WTC11 (cell line): ENCODE results near the gene NCF4. TPM values are rescaled to one million over a fixed set of nuclear protein-coding genes. Genes with fewer than 3 reads are reported as not detected.

Experiments used
- ATAC-seq: fragments of 200-7000 bp; cut with Tn5 transposase; 2 replicates; pipeline ENCODE4 v1.10.0; 2021; ENCODE audit warnings: mild to moderate bottlenecking, moderate library complexity
- CTCF ChIA-PET: fragments of 300-600 bp; sonication (Branson Sonifier 250); formaldehyde crosslinking; loops from one replicate; lab custom pipeline; 2021; ENCODE audit warnings: antibody characterized with exemption; lab: Charles Lee
- POLR2A ChIA-PET: fragments of 350-600 bp; sonication (Branson Sonifier 250); formaldehyde crosslinking; loops from one replicate; lab custom pipeline; 2021; ENCODE audit warnings: antibody characterized with exemption; lab: Charles Lee
- DNase-seq: peaks from one replicate; pipeline ENCODE4 v3.0.0; 2021; ENCODE audit warnings: low spot score
- H3K27ac Mint-ChIP-seq: 2 replicates; pipeline ENCODE4 v1.8.0; 2021; ENCODE audit warnings: mixed read lengths
- H3K27me3 Mint-ChIP-seq: 2 replicates; pipeline ENCODE4 v1.8.0; 2021; ENCODE audit warnings: low read depth, mild to moderate bottlenecking, moderate library complexity, mixed read lengths
- H3K36me3 Mint-ChIP-seq: 2 replicates; pipeline ENCODE4 v1.8.0; 2021; ENCODE audit warnings: mixed read lengths
- H3K4me1 Mint-ChIP-seq: 2 replicates; pipeline ENCODE4 v1.8.0; 2022; ENCODE audit warnings: mixed read lengths
- H3K4me3 Mint-ChIP-seq: 2 replicates; pipeline ENCODE4 v1.8.0; 2021; ENCODE audit warnings: mild to moderate bottlenecking, moderate library complexity, mixed read lengths
- H3K9me3 Mint-ChIP-seq: 2 replicates; pipeline ENCODE4 v1.8.0; 2021; ENCODE audit warnings: mixed read lengths
- ESRRA ChIP-seq: sonication (generic); formaldehyde crosslinking; IDR thresholded peaks from 2 replicates; pipeline ENCODE4 v1.8.1; 2022; ENCODE audit warnings: mild to moderate bottlenecking, missing genetic modification reagents, borderline replicate concordance
- FOXJ3 ChIP-seq: sonication (generic); formaldehyde crosslinking; IDR thresholded peaks from 2 replicates; pipeline ENCODE4 v1.9.0; 2021; ENCODE audit warnings: missing genetic modification reagents, mild to moderate bottlenecking, borderline replicate concordance
- FOXK1 ChIP-seq: sonication (generic); formaldehyde crosslinking; IDR thresholded peaks from 2 replicates; pipeline ENCODE4 v1.8.0; 2022; ENCODE audit warnings: mild to moderate bottlenecking, moderate library complexity, missing genetic modification reagents
- HMGA2 ChIP-seq: fragments of 250-450 bp; sonication (Bioruptor Pico); IDR thresholded peaks from 2 replicates; pipeline ENCODE4 v1.4.0; 2021; ENCODE audit warnings: mild to moderate bottlenecking, moderate library complexity
- NR1H2 ChIP-seq: sonication (generic); formaldehyde crosslinking; IDR thresholded peaks from 2 replicates; pipeline ENCODE4 v1.9.0; 2021; ENCODE audit warnings: mild to moderate bottlenecking, moderate library complexity, missing genetic modification reagents
- PRRX2 ChIP-seq: fragments of 250-450 bp; sonication (Bioruptor Pico); IDR thresholded peaks from 2 replicates; pipeline ENCODE4 v1.8.0; 2021; ENCODE audit warnings: mild to moderate bottlenecking
- TCF7 ChIP-seq: sonication (generic); formaldehyde crosslinking; IDR thresholded peaks from 2 replicates; pipeline ENCODE4 v1.8.0; 2022; ENCODE audit warnings: mild to moderate bottlenecking, low read depth, missing genetic modification reagents, moderate library complexity
- TEAD4 ChIP-seq: sonication (generic); formaldehyde crosslinking; IDR thresholded peaks from 2 replicates; pipeline ENCODE4 v1.8.0; 2022; ENCODE audit warnings: mild to moderate bottlenecking, missing genetic modification reagents
- ZBTB21 ChIP-seq: sonication (generic); formaldehyde crosslinking; IDR thresholded peaks from 2 replicates; pipeline ENCODE4 v1.8.1; 2023; ENCODE audit warnings: mild to moderate bottlenecking, missing genetic modification reagents, borderline replicate concordance
- ZNF317 ChIP-seq: sonication (generic); formaldehyde crosslinking; IDR thresholded peaks from 2 replicates; pipeline ENCODE4 v1.8.1; 2023; ENCODE audit warnings: low read depth, mild to moderate bottlenecking, moderate library complexity, missing genetic modification reagents, borderline replicate concordance
- total RNA-seq: library from RNA; stranded (reverse); gene quantifications from 3 replicates; pipeline ENCODE4 v1.2.3, GENCODE V29; 2021
- TF ChIP-seq, protein P1 (sequence below): sonication (generic); formaldehyde crosslinking; IDR thresholded peaks from 2 replicates; pipeline ENCODE4 v1.8.1; 2022; ENCODE audit warnings: low read depth, missing genetic modification reagents, borderline replicate concordance
- TF ChIP-seq, protein P2 (sequence below): fragments of 250-450 bp; sonication (Bioruptor Pico); IDR thresholded peaks from 2 replicates; pipeline ENCODE4 v1.9.0; 2021; ENCODE audit warnings: mild to moderate bottlenecking
- TF ChIP-seq, protein P3 (sequence below): sonication (generic); formaldehyde crosslinking; IDR thresholded peaks from 2 replicates; pipeline ENCODE4 v1.8.0; 2022; ENCODE audit warnings: mild to moderate bottlenecking, missing genetic modification reagents
- TF ChIP-seq, protein P4 (sequence below): sonication (generic); formaldehyde crosslinking; IDR thresholded peaks from 2 replicates; pipeline ENCODE4 v1.8.0; 2022; ENCODE audit warnings: mild to moderate bottlenecking, missing genetic modification reagents
- TF ChIP-seq, protein P5 (sequence below): fragments of 250-450 bp; sonication (Bioruptor Pico); IDR thresholded peaks from 2 replicates; pipeline ENCODE4 v2.1.2; 2022; ENCODE audit warnings: mild to moderate bottlenecking, moderate library complexity
- TF ChIP-seq, protein P6 (sequence below): sonication (generic); formaldehyde crosslinking; IDR thresholded peaks from 2 replicates; pipeline ENCODE4 v1.8.1; 2022; ENCODE audit warnings: low read depth, mild to moderate bottlenecking, moderate library complexity, missing genetic modification reagents, borderline replicate concordance
- TF ChIP-seq, protein P7 (sequence below): sonication (generic); formaldehyde crosslinking; IDR thresholded peaks from 2 replicates; pipeline ENCODE4 v1.8.1; 2023; ENCODE audit warnings: mild to moderate bottlenecking, missing genetic modification reagents, moderate library complexity
- TF ChIP-seq, protein P8 (sequence below): sonication (generic); formaldehyde crosslinking; IDR thresholded peaks from 2 replicates; pipeline ENCODE4 v1.8.0; 2023; ENCODE audit warnings: missing genetic modification reagents
- TF ChIP-seq, protein P9 (sequence below): sonication (generic); formaldehyde crosslinking; IDR thresholded peaks from 2 replicates; pipeline ENCODE4 v1.8.1; 2022; ENCODE audit warnings: mild to moderate bottlenecking, missing genetic modification reagents, moderate library complexity, borderline replicate concordance

Gene NCF4
- total RNA-seq, 1 experiment from 2014 or later = not detected

DNA sequence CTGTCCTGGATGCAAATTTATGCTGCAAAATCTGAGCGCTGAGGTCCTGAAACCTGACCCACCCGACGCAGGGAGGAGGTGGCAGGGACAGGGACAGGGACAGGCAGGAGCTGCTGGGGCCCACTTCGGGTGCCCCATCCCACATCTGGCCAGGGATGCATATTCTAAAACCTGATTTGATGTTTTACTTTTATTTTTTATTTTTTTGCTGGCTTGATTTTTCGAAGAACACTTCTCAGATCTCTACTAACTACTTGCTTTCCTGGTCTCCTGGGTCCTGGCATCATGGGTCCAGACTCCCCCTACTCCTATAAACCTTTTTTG lies 43.3 kb upstream of the NCF4 start:
- Mint-ChIP-seq H3K4me3 (peak overlapping the region; percentile 67), H3K9me3 (no peaks in the 10 kb centered on the region), H3K36me3 (no peaks in the 10 kb centered on the region), H3K4me1 (peaks cover 28% of the 10 kb centered on the region), H3K27ac (no peak overlapping the region), H3K27me3 (peaks cover 52% of the 10 kb centered on the region)
- no peak for TF ChIP-seq ESRRA (CRISPR knock-in tag)
- TF ChIP-seq, protein P1, sequence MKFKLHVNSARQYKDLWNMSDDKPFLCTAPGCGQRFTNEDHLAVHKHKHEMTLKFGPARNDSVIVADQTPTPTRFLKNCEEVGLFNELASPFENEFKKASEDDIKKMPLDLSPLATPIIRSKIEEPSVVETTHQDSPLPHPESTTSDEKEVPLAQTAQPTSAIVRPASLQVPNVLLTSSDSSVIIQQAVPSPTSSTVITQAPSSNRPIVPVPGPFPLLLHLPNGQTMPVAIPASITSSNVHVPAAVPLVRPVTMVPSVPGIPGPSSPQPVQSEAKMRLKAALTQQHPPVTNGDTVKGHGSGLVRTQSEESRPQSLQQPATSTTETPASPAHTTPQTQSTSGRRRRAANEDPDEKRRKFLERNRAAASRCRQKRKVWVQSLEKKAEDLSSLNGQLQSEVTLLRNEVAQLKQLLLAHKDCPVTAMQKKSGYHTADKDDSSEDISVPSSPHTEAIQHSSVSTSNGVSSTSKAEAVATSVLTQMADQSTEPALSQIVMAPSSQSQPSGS (CRISPR knock-in tag) = no peak
- TF ChIP-seq, protein P2, sequence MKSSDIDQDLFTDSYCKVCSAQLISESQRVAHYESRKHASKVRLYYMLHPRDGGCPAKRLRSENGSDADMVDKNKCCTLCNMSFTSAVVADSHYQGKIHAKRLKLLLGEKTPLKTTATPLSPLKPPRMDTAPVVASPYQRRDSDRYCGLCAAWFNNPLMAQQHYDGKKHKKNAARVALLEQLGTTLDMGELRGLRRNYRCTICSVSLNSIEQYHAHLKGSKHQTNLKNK (CRISPR knock-in tag) = no peak
- no peak for TF ChIP-seq NR1H2 (CRISPR knock-in tag)
- TF ChIP-seq, protein P3, sequence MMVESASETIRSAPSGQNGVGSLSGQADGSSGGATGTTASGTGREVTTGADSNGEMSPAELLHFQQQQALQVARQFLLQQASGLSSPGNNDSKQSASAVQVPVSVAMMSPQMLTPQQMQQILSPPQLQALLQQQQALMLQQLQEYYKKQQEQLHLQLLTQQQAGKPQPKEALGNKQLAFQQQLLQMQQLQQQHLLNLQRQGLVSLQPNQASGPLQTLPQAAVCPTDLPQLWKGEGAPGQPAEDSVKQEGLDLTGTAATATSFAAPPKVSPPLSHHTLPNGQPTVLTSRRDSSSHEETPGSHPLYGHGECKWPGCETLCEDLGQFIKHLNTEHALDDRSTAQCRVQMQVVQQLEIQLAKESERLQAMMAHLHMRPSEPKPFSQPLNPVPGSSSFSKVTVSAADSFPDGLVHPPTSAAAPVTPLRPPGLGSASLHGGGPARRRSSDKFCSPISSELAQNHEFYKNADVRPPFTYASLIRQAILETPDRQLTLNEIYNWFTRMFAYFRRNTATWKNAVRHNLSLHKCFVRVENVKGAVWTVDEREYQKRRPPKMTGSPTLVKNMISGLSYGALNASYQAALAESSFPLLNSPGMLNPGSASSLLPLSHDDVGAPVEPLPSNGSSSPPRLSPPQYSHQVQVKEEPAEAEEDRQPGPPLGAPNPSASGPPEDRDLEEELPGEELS (CRISPR knock-in tag) = no peak
- TF ChIP-seq ZNF317 = no peak
- no peak for TF ChIP-seq TEAD4 (CRISPR knock-in tag)
- DNase-seq (no peak), ATAC-seq (no peak)
- CTCF ChIA-PET = interaction anchor here (2.0 to 3.9 kb wide), 2 partner anchors 35 to 39 kb away, joined by 10 to 17 read pairs; no protein-coding TSS in a partner anchor
- POLR2A ChIA-PET = no interaction called here

DNA sequence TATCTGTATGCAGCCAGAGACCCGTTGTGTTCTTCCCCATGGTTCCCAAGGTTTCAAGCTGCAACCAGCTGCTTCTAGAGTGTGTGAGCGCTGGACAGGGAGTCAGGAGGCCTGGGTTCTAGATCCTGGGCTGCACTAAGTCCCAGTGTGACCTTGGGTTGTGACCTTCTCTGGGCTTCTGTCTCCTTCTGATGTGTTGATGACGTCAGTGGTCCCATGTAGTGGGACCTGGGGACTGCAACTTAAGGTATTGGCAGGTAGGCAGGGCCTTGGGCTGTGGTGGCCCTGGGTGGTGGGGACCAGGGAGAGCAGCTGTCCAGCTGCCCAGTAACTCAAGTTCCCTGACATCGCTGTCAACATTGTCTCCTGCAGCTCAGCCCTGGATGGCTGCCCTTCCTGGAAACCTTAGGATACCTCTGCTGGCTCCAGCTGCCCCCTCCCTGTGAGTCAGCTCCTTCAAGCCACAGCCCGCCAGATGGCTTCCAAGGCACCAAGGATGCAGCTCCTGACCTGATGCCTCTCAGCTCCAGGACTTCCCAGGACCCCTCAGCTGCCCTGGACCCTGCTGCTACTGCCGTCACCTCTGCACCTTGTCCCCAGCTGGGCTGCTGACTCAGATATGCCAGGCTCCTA lies 42.7 kb upstream of the NCF4 start:
- ChIA-PET CTCF (interaction anchor here (0.5 to 3.9 kb wide), 3 partner anchors 36 to 255 kb away, joined by 3 to 17 read pairs (median 10); no protein-coding TSS in a partner anchor), POLR2A (interaction anchor here (0.5 kb wide), 1 partner anchor 18 kb away, joined by 6 read pairs; no protein-coding TSS in a partner anchor)
- ATAC-seq (no peak), DNase-seq (no peak)
- H3K27me3 Mint-ChIP-seq = peaks cover 49% of the 10 kb centered on the region
- TF ChIP-seq, protein P4, sequence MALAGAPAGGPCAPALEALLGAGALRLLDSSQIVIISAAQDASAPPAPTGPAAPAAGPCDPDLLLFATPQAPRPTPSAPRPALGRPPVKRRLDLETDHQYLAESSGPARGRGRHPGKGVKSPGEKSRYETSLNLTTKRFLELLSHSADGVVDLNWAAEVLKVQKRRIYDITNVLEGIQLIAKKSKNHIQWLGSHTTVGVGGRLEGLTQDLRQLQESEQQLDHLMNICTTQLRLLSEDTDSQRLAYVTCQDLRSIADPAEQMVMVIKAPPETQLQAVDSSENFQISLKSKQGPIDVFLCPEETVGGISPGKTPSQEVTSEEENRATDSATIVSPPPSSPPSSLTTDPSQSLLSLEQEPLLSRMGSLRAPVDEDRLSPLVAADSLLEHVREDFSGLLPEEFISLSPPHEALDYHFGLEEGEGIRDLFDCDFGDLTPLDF (CRISPR knock-in tag) = no peak
- no peak for TF ChIP-seq ZBTB21 (CRISPR knock-in tag)
- no peak for TF ChIP-seq HMGA2
- TF ChIP-seq TCF7 (CRISPR knock-in tag) = no peak
- TF ChIP-seq, protein P5, sequence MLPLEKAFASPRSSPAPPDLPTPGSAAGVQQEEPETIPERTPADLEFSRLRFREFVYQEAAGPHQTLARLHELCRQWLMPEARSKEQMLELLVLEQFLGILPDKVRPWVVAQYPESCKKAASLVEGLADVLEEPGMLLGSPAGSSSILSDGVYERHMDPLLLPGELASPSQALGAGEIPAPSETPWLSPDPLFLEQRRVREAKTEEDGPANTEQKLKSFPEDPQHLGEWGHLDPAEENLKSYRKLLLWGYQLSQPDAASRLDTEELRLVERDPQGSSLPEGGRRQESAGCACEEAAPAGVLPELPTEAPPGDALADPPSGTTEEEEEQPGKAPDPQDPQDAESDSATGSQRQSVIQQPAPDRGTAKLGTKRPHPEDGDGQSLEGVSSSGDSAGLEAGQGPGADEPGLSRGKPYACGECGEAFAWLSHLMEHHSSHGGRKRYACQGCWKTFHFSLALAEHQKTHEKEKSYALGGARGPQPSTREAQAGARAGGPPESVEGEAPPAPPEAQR (CRISPR knock-in tag) = no peak
- TF ChIP-seq PRRX2 (CRISPR knock-in tag) = no peak
- TF ChIP-seq, protein P6, sequence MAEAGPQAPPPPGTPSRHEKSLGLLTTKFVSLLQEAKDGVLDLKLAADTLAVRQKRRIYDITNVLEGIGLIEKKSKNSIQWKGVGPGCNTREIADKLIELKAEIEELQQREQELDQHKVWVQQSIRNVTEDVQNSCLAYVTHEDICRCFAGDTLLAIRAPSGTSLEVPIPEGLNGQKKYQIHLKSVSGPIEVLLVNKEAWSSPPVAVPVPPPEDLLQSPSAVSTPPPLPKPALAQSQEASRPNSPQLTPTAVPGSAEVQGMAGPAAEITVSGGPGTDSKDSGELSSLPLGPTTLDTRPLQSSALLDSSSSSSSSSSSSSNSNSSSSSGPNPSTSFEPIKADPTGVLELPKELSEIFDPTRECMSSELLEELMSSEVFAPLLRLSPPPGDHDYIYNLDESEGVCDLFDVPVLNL (CRISPR knock-in tag) = no peak
- TF ChIP-seq, protein P7, sequence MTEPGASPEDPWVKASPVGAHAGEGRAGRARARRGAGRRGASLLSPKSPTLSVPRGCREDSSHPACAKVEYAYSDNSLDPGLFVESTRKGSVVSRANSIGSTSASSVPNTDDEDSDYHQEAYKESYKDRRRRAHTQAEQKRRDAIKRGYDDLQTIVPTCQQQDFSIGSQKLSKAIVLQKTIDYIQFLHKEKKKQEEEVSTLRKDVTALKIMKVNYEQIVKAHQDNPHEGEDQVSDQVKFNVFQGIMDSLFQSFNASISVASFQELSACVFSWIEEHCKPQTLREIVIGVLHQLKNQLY = no peak
- TF ChIP-seq, protein P8, sequence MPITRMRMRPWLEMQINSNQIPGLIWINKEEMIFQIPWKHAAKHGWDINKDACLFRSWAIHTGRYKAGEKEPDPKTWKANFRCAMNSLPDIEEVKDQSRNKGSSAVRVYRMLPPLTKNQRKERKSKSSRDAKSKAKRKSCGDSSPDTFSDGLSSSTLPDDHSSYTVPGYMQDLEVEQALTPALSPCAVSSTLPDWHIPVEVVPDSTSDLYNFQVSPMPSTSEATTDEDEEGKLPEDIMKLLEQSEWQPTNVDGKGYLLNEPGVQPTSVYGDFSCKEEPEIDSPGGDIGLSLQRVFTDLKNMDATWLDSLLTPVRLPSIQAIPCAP (CRISPR knock-in tag) = no peak
- TF ChIP-seq FOXK1 = no peak
- TF ChIP-seq, protein P9, sequence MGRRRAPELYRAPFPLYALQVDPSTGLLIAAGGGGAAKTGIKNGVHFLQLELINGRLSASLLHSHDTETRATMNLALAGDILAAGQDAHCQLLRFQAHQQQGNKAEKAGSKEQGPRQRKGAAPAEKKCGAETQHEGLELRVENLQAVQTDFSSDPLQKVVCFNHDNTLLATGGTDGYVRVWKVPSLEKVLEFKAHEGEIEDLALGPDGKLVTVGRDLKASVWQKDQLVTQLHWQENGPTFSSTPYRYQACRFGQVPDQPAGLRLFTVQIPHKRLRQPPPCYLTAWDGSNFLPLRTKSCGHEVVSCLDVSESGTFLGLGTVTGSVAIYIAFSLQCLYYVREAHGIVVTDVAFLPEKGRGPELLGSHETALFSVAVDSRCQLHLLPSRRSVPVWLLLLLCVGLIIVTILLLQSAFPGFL = no peak
- no peak for TF ChIP-seq FOXJ3
- H3K36me3 Mint-ChIP-seq = no peaks in the 10 kb centered on the region
- H3K4me3 Mint-ChIP-seq = peak overlapping the region; percentile 67; the same call in 1 of the 2 replicates
- no peaks in the 10 kb centered on the region for H3K9me3 Mint-ChIP-seq
- peaks cover 34% of the 10 kb centered on the region for H3K4me1 Mint-ChIP-seq
- no peak overlapping the region for H3K27ac Mint-ChIP-seq
